ENCODE results near the gene IFI35. TPM values are rescaled to one million over a fixed set of nuclear protein-coding genes. Genes with fewer than 3 reads are reported as not detected.
"Not testable (repeated sequence)": the region's sequence is repeated elsewhere in the genome, so short reads cannot be mapped to it uniquely, and the experiment has no call there.

Gene IFI35
- total RNA-seq, 1 experiment from 2014 or later, result 9.4 TPM

- Mint-ChIP-seq H3K4me3 (ENCODE audit: unreplicated experiment) (peak overlapping the region; percentile 90), H3K9me3 (ENCODE audit: unreplicated experiment) (no peaks in the 10 kb centered on the region), H3K36me3 (ENCODE audit: insufficient read depth, unreplicated experiment) (peaks cover 80% of the 10 kb centered on the region), H3K27ac (ENCODE audit: unreplicated experiment) (peak overlapping the region; percentile 99), H3K27me3 (ENCODE audit: insufficient read depth, unreplicated experiment) (no peaks in the 10 kb centered on the region), H3K4me1 (ENCODE audit: low read depth, unreplicated experiment) (peaks cover 12% of the 10 kb centered on the region)
- Histone ChIP-seq H3K27me3 (replicated peaks; ENCODE audit: control insufficient read depth, insufficient read depth, low read length) (no peaks in the 10 kb centered on the region), H3K36me3 (ENCODE audit: control insufficient read depth, insufficient read depth, low read length) (peaks cover 3% of the 10 kb centered on the region; the same call in 1 of the 2 replicates), H3K4me1 (peaks cover 16% of the 10 kb centered on the region), H3K9me3 (no peaks in the 10 kb centered on the region), H3K4me3 (ENCODE audit: low read depth, low read length) (peak overlapping the region; percentile 59)
- BruUV-seq (replicated peaks), result no TSS peak
- TF ChIP-seq CTCF (IDR thresholded peaks at IDR 0.05; ENCODE audit: insufficient read depth in 1 of 2, low read depth in 1 of 2, low read length in 1 of 2, severe bottlenecking in 1 of 2, unreplicated experiment in 1 of 2), result no peak
- DNase-seq, result no peak
- CTCF ChIA-PET, result interaction anchor here (1.4 to 1.9 kb wide), 3 partner anchors 17 to 175 kb away, joined by 3 to 13 read pairs (median 4); partner anchors contain the start of gene BECN1
- intact Hi-C loops (cut with micrococcal nuclease; ENCODE audit: unreplicated experiment), result loop anchor here (2.0 kb wide), 1 partner anchor 18 kb away; the partner anchor contains the start of genes PTGES3L and RUNDC1
- POLR2A ChIA-PET, result interaction anchor here (0.6 to 2.0 kb wide), 10 partner anchors 8 to 1212 kb away, joined by 3 to 37 read pairs (median 15); partner anchors contain the start of genes IFI35, JUP, TMEM106A and VAT1
These were observed 7.5 kb upstream of the IFI35 start for GRCh38 chr17:42999003-42999525.

GRCh38 chr17:43000894-43001293 is 5.7 kb upstream of the IFI35 start:
- H3K27me3 Mint-ChIP-seq (ENCODE audit: insufficient read depth, unreplicated experiment); POLR2A ChIA-PET; H3K27me3 ChIP-seq (replicated peaks; ENCODE audit: control insufficient read depth, insufficient read depth, low read length); H3K36me3 ChIP-seq (ENCODE audit: control insufficient read depth, insufficient read depth, low read length); intact Hi-C loops (cut with micrococcal nuclease; ENCODE audit: unreplicated experiment); BruUV-seq (replicated peaks); H3K9me3 ChIP-seq; CTCF ChIA-PET; H3K4me3 ChIP-seq (ENCODE audit: low read depth, low read length); DNase-seq; H3K9me3 Mint-ChIP-seq (ENCODE audit: unreplicated experiment); H3K4me1 Mint-ChIP-seq (ENCODE audit: low read depth, unreplicated experiment): not testable (repeated sequence)
- Mint-ChIP-seq H3K36me3 (ENCODE audit: insufficient read depth, unreplicated experiment) (peaks cover 74% of the 10 kb centered on the region), H3K4me3 (ENCODE audit: unreplicated experiment) (peak overlapping the region; percentile 16), H3K27ac (ENCODE audit: unreplicated experiment) (peak overlapping the region; percentile 48)
- H3K4me1 ChIP-seq, result peaks cover 16% of the 10 kb centered on the region

- Histone ChIP-seq H3K4me3 (ENCODE audit: low read depth, low read length) (no peak overlapping the region), H3K36me3 (ENCODE audit: control insufficient read depth, insufficient read depth, low read length) (peaks cover 3% of the 10 kb centered on the region; the same call in 1 of the 2 replicates), H3K4me1 (peaks cover 8% of the 10 kb centered on the region), H3K9me3 (no peaks in the 10 kb centered on the region), H3K27me3 (replicated peaks; ENCODE audit: control insufficient read depth, insufficient read depth, low read length) (no peaks in the 10 kb centered on the region)
- DNase-seq, result no peak
- POLR2A ChIA-PET, result no interaction called here
- BruUV-seq (replicated peaks), result no TSS peak
- Mint-ChIP-seq H3K4me3 (ENCODE audit: unreplicated experiment) (no peak overlapping the region), H3K27me3 (ENCODE audit: insufficient read depth, unreplicated experiment) (no peaks in the 10 kb centered on the region), H3K36me3 (ENCODE audit: insufficient read depth, unreplicated experiment) (peaks cover 73% of the 10 kb centered on the region), H3K4me1 (ENCODE audit: low read depth, unreplicated experiment) (no peaks in the 10 kb centered on the region), H3K27ac (ENCODE audit: unreplicated experiment) (peak overlapping the region; percentile 77), H3K9me3 (ENCODE audit: unreplicated experiment) (no peaks in the 10 kb centered on the region)
- no peak for TF ChIP-seq CTCF (IDR thresholded peaks at IDR 0.05; ENCODE audit: insufficient read depth in 1 of 2, low read depth in 1 of 2, low read length in 1 of 2, severe bottlenecking in 1 of 2, unreplicated experiment in 1 of 2)
- CTCF ChIA-PET, result no interaction called here
- intact Hi-C loops (cut with micrococcal nuclease; ENCODE audit: unreplicated experiment), result no loop called here
These were observed 2.9 kb upstream of the IFI35 start for GRCh38 chr17:43003542-43004172.

All from Caco-2 (cell line).